GM18909 (cell line): ENCODE results near the gene KNL1.
"Not testable (repeated sequence)": the region's sequence is repeated elsewhere in the genome, so short reads cannot be mapped to it uniquely, and the experiment has no call there.

Experiments used
- ATAC-seq: cut with Tn5 transposase; IDR thresholded peaks from one replicate; pipeline ENCODE4 v1.9.1; 2021; ENCODE audit warnings: mild to moderate bottlenecking; ENCODE audit not compliant: unreplicated experiment, poor library complexity

Gene KNL1

GRCh38 chr15:40647523-40647922, 53.5 kb downstream of the KNL1 start:
- no peak for ATAC-seq

DNA sequence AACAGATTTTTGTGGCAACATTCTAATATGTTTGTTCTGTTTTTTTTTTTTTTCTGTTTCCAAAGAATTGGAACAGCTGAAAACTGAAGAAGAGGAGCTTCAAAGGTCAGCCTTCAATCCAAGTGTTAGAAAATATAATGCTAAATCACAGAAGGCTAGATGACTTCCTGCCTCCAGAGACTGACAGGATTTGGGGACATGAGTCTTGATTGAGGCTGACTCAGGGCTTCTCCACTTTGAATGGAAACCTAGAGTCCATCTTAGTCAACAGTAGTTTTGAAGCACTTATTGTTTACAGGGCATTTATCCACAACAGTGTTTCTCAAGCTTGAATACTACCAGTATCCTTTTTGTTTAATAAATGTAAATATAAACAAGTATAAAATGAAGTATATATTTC, 56.4 kb downstream of the KNL1 start:
- no peak for ATAC-seq

GRCh38 chr15:40660686-40661085, 66.6 kb downstream of the KNL1 start:
- no peak for ATAC-seq

- no peak for ATAC-seq
These were observed 70.9 kb downstream of the KNL1 start for GRCh38 chr15:40664909-40665308.

GRCh38 chr15:40676290-40676689, 82.2 kb downstream of the KNL1 start:
- ATAC-seq: not testable (repeated sequence)

GRCh38 chr15:40676906-40677305, 82.9 kb downstream of the KNL1 start:
- ATAC-seq: not testable (repeated sequence)

- ATAC-seq: no peak
These were observed 86.1 kb downstream of the KNL1 start for GRCh38 chr15:40680151-40680550.

- not testable (repeated sequence) for ATAC-seq
These were observed 86.9 kb downstream of the KNL1 start for GRCh38 chr15:40680959-40681358.

DNA sequence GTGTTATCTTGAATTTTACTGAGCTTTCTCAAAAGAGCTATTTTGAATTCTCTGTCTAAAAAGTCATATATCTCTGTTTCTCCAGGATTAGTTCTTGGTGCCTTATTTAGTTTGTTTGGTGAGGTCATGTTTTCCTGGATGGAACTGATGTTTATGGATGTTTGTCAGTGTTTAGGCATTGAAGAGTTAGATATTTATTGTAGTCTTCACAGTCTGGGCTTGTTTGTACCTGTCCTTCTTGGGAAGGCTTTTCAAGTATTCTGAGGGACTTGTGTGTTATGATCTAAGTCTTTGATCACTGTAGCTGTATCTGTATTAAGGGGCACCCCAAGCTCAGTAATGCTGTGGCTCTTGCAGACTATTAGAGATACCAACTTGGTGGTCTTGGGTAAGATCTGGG, 90.3 kb downstream of the KNL1 start:
- no peak for ATAC-seq

DNA sequence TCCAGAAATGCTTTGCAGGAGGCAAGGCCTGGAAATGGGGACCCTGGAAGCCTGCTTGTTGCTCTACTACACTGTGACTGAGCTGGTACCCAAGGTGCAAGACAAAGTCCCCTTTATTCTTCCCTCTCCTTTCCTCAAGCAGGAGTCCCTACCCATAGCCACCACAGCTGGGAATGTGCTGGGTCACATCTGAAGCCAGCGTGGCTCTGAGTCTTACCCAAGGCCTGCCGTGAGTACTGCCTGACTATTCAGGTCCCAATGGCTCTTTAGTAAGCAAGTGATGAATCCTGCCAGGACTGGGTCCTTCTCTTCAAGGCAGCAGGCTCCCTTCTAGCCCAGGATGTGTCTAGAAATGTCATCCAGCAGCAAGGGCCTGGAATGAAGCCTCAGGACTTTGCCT, 91.3 kb downstream of the KNL1 start:
- no peak for ATAC-seq

DNA sequence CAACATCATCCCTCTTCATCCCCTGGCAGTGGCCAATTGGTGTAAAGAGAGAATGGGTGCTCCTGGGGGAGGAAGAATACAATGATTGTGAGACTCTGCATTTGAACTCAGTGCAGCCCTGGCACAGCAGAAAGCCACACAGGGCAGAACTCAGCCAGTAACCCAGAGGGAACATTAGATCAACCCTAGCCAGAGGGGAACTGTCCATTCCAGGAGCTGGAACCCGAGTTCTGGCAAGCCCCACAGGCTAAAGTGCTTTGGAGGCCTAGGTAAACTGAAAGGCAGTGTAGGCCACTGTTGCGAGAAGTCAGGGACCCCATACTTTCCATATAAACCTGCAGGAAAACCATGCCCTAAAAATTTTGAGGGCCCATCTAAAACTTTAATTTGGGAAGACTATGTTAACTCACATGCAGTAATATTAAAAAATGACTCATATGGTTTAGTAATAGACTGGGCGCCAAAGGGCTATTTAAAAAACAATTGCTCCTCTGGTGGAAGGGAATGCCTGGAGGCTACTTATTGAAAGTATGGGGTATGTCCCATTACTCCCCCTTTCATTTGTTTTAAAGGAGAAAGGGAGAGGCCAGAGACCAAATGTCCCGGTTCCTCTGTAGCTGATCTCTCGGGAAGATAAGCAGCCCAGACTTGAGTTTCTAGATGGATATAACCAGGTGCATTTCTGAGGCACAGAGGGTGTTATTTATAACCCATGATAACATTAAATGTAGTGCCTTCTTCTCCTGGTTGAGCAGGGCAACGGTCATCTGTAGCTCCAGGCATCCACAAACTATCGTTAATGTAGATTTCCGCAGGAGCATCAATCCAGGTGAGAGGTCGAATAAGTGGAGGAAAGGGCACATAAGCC, 95.1 kb downstream of the KNL1 start:
- no peak for ATAC-seq

GRCh38 chr15:40691737-40692136, 97.7 kb downstream of the KNL1 start:
- no peak for ATAC-seq

DNA sequence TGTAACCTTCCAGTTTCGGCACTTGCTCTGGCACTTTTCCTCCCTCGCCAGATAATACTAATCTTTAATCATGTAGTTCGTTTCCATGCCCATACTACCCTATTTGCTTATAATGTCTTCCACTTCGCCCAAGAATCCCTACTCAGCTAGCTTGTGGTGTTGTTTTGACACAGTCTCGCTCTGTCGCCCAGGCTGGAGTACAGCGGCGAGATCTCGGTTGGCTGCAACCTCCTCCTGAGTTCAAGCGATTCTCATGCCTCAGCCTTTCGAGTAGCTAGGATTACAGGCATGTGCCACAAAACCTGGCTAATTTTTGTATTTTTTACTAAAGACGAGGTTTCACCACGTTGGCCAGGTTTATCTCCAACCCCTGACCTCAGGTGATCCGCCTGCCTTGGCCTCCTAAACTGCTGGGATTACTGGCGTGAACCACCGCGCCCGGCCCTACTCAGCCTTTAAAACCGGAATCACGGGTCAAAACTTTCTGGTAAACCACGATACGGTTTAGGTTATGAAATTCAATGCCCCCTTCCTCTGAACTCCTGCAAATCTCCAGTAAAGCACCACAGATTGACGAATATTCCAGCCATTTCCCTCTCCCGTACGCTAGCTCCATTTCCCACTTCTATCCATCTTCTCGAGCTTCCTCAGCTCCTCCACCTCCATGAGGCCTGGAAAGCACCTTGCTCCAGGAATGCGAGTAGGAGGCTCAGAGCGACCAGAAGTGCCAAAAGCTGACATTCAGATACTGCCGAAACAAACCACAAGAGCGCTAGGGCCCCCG, 100.0 kb downstream of the KNL1 start:
- ATAC-seq: no peak

- peak; percentile 84 for ATAC-seq
These were observed 100.8 kb downstream of the KNL1 start, which contains the start of gene RAD51 for GRCh38 chr15:40694688-40695468. Gene RAD51 (plus strand): TSS chr15:40695174. CDS start chr15:40698759, 3,585 bp downstream.

DNA sequence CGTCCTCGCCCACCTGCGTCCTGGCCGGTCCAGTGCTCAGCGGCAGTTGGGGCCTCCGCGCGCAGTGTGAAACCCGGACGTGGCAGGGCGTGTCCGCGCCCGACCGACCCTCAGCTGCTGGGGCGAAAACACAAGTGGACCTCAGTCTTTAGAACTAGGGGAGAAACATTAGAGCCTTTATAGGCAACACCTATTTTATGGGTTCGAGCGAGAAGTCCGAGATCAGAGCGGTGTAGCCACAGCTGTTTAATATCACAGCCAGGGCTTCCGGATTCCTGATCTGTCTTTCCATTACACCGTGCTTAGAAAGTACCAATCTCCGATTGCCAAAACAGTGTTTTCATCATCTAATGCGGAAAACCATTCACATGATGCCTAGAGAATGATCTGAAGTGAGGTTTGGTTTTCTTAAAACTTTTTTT, 101.4 kb downstream of the KNL1 start:
- ATAC-seq: peak; percentile 35

GRCh38 chr15:40696228-40696627, 102.2 kb downstream of the KNL1 start:
- ATAC-seq: no peak

GRCh38 chr15:40697916-40698315, 103.9 kb downstream of the KNL1 start:
- ATAC-seq: no peak

GRCh38 chr15:40702077-40702476, 108.0 kb downstream of the KNL1 start:
- no peak for ATAC-seq

GRCh38 chr15:40706121-40706520, 112.1 kb downstream of the KNL1 start:
- no peak for ATAC-seq
